Bronchial epithelial cell (primary cell): ENCODE data around the gene SFMBT2. TPM values are rescaled to one million over a fixed set of nuclear protein-coding genes. Genes with fewer than 3 reads are reported as not detected.

ENCODE experiments used
- DNase-seq: peaks from one replicate; pipeline ENCODE4 v3.0.0-alpha.2; 2010; ENCODE audit warnings: low read depth
- FAIRE-seq: peaks from 2 replicates; lab custom pipeline; 2011; peaks lifted over from hg19 to GRCh38; lab: Jason Lieb, UNC
- H3K27me3 ChIP-seq: 2 replicates; pipeline ENCODE4 v1.5.1; 2011; ENCODE audit warnings: low read length; ENCODE audit not compliant: control insufficient read depth, insufficient read depth
- H3K36me3 ChIP-seq: 2 replicates; pipeline ENCODE4 v1.5.1; 2011; ENCODE audit warnings: low read length; ENCODE audit not compliant: control insufficient read depth, insufficient read depth
- H3K4me3 ChIP-seq: 2 replicates; pipeline ENCODE4 v1.5.1; 2011; ENCODE audit warnings: mild to moderate bottlenecking, low read depth, low read length, control low read depth
- total RNA-seq: library from RNA; depleted of rRNA; stranded (reverse); fragments of >200 nt; gene quantifications from 2 replicates; pipeline ENCODE4 v1.2.1, GENCODE V29; 2014
- TF ChIP-seq, protein P1 (sequence below): IDR thresholded peaks from 2 replicates; pipeline ENCODE4 v1.5.1; 2011; ENCODE audit warnings: mild to moderate bottlenecking, moderate library complexity, low read length, control low read depth, inconsistent platforms; ENCODE audit not compliant: insufficient read depth, severe bottlenecking

Gene SFMBT2
- total RNA-seq, 1 donor from 2014 or later = under 0.01 TPM

DNA sequence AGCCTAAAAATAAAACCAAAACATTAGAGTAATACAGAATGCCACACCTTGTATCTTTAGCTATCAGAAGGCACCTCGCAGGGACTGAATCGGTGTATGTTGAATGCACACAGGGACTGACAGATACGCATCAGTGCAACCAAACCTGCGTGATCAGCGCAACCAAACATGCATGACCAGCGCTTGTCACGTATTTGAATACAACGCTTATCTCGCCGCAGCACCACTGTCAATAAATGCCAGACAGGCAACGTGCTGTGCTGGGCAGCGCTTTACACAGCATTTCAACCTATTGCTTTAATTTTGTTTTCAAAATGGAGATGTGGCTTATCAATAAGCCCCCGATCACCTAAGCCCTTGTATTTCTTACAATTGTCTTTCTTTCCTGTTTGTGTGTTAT, 242.4 kb downstream of the SFMBT2 start:
- DNase-seq (no peak), FAIRE-seq (no peak)
- Histone ChIP-seq H3K27me3 (no peaks in the 10 kb centered on the region), H3K4me3 (no peak overlapping the region), H3K36me3 (no peaks in the 10 kb centered on the region)
- TF ChIP-seq, protein P1, sequence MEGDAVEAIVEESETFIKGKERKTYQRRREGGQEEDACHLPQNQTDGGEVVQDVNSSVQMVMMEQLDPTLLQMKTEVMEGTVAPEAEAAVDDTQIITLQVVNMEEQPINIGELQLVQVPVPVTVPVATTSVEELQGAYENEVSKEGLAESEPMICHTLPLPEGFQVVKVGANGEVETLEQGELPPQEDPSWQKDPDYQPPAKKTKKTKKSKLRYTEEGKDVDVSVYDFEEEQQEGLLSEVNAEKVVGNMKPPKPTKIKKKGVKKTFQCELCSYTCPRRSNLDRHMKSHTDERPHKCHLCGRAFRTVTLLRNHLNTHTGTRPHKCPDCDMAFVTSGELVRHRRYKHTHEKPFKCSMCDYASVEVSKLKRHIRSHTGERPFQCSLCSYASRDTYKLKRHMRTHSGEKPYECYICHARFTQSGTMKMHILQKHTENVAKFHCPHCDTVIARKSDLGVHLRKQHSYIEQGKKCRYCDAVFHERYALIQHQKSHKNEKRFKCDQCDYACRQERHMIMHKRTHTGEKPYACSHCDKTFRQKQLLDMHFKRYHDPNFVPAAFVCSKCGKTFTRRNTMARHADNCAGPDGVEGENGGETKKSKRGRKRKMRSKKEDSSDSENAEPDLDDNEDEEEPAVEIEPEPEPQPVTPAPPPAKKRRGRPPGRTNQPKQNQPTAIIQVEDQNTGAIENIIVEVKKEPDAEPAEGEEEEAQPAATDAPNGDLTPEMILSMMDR = no peak

DNA sequence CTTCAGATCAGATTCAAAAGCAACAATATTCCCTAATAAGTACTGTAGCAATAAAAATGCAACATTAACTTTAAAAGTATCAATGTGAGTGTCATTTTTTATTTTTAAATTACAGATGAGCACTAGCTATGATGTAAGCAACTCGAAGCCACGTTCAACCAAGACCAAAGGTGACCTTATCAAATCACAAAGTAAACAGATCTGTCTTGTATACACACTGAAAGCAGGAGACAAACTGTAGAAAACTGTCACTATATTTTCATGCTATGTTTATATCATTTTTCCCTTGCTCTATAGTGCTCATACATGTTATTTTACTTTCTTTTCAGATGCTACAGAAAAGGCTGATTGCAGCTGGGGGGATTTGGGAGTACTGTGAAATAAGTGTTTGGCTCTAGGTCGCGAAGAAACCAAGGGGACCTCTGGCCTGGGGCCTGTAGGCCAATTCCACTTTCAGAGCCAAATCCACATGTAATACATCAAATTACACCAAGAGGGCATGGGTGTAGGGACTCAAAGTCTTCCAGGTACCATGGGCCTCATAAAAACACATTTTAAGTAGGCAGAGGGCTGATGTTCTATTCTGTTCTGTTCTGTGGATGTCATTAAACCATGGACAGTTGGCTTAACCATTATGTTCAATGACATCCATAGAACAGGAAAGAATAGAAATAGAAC, 245.2 kb downstream of the SFMBT2 start:
- Histone ChIP-seq H3K36me3 (no peaks in the 10 kb centered on the region), H3K27me3 (no peaks in the 10 kb centered on the region), H3K4me3 (no peak overlapping the region)
- DNase-seq = no peak
- TF ChIP-seq, protein P1 = no peak
- FAIRE-seq = no peak

GRCh38 chr10:7164955-7165354, 245.9 kb downstream of the SFMBT2 start:
- TF ChIP-seq, protein P1 = no peak
- H3K4me3 ChIP-seq = no peak overlapping the region
- DNase-seq = no peak
- no peaks in the 10 kb centered on the region for H3K27me3 ChIP-seq
- H3K36me3 ChIP-seq = no peaks in the 10 kb centered on the region
- no peak for FAIRE-seq

GRCh38 chr10:7162331-7162730, 248.5 kb downstream of the SFMBT2 start:
- TF ChIP-seq, protein P1 = no peak
- no peak overlapping the region for H3K4me3 ChIP-seq
- no peaks in the 10 kb centered on the region for H3K27me3 ChIP-seq
- no peaks in the 10 kb centered on the region for H3K36me3 ChIP-seq
- DNase-seq (no peak), FAIRE-seq (no peak)

DNA sequence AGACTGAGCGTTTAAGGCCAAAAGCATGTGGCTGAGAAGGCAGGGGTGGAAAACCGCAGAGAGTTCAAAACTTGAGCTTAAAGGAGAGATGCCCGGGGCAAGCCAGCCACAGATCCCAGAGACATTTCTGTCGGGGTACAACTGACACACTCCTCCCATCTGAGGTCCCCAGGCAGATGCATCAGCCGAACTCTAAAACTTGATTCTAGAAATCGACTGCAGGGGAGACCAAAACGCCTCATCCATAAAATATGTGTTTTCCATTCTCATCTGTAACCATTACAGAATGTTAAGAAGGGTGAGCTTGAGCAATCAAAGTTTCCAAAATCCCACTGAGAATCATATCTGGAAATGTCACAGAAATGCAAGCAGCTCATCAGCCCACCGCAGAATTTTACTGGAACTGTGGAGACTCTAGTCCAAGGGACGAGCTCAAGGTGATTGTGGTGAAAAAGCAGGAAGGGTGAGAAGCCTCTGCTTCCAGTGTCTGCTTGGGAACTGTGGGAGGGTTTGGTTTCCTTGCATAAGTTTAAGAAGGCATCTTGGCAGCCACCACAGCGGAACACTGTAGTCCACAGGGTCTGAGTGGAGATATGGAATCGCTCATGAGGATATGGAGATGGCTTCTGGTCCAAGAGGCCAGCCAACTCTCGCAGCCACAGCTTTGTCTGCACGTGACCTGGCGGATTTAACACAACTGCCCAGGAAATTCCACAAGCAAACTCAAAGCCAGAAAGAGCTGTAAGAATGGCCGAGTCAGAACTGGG, 249.2 kb downstream of the SFMBT2 start:
- FAIRE-seq (no peak), DNase-seq (no peak)
- TF ChIP-seq, protein P1 = no peak
- Histone ChIP-seq H3K36me3 (no peaks in the 10 kb centered on the region), H3K27me3 (no peaks in the 10 kb centered on the region), H3K4me3 (no peak overlapping the region)

DNA sequence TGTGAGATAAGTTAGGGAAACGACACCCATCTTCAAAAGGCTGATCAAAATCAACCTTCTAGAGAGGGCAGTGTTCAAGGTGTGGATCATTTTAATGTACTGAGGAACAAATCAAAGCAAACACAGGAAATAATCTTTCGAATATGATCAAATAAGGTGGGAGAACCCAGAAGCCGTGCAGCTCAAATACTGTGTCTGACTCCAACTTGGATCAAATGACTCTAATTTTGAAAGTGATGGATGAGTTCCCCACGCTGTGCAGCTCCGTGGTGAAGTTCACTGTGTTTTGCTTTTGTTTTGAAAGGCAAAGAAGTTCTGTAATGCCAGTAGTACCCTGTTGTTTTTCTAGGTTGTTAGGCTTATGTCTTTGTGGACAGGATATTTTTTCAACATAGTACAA, 250.9 kb downstream of the SFMBT2 start:
- TF ChIP-seq, protein P1 = no peak
- H3K4me3 ChIP-seq = no peak overlapping the region
- no peaks in the 10 kb centered on the region for H3K36me3 ChIP-seq
- no peaks in the 10 kb centered on the region for H3K27me3 ChIP-seq
- no peak for DNase-seq
- FAIRE-seq = no peak
